Measurements from ENCODE around the gene RYR3. TPM values are rescaled to one million over a fixed set of nuclear protein-coding genes. Genes with fewer than 3 reads are reported as not detected.
A peak's percentile ranks its signal among the peaks of the same experiment; 100 is the strongest.

Gene RYR3
- total RNA-seq, 1 donor from 2014 or later: 2.2 TPM

DNA sequence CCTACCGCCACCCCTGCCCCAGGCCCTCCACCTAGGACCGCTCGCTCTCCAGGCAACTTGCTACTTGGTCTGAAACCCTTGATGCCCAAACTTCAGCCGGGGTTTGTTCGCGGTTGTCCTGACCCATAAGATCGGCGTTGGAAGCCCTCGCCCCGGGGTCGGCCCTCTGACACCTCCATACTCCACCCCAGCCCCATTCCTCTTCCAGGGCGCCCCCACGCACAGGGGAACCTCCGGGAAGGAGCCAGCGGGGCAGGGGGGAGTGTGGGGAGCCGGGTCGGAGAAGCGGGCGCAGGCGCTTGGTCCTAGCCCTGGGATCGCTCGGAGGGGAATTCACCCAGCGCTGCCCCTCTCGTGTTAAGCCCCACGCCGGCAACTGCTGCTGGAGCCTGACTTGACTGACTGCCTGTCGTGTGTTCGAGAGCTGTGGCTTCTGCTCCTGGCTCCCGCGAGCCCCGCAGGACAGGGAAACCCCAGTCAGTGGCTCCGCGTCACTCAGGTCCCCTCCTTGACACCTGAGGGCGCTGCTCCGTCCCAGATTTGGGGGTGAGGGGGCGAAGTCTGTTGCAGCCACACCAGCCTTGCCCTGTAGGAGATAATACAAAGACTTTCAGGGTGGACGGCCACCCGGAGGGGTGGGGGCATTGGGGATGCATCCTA lies 675 bp downstream of the RYR3 start:
- H3K27me3 Mint-ChIP-seq: peaks cover 82% of the 10 kb centered on the region
- no peaks in the 10 kb centered on the region for H3K9me3 Mint-ChIP-seq
- no peaks in the 10 kb centered on the region for H3K36me3 Mint-ChIP-seq
- no peaks in the 10 kb centered on the region for H3K4me1 Mint-ChIP-seq (ENCODE audit: unreplicated experiment)
- peak overlapping the region; percentile 77 for H3K4me3 Mint-ChIP-seq
- no peak overlapping the region for H3K27ac Mint-ChIP-seq
- DNase-seq (ENCODE audit: extremely low spot score, unreplicated experiment): no peak
- TF ChIP-seq, protein P1, sequence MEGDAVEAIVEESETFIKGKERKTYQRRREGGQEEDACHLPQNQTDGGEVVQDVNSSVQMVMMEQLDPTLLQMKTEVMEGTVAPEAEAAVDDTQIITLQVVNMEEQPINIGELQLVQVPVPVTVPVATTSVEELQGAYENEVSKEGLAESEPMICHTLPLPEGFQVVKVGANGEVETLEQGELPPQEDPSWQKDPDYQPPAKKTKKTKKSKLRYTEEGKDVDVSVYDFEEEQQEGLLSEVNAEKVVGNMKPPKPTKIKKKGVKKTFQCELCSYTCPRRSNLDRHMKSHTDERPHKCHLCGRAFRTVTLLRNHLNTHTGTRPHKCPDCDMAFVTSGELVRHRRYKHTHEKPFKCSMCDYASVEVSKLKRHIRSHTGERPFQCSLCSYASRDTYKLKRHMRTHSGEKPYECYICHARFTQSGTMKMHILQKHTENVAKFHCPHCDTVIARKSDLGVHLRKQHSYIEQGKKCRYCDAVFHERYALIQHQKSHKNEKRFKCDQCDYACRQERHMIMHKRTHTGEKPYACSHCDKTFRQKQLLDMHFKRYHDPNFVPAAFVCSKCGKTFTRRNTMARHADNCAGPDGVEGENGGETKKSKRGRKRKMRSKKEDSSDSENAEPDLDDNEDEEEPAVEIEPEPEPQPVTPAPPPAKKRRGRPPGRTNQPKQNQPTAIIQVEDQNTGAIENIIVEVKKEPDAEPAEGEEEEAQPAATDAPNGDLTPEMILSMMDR (conservative IDR thresholded peaks at IDR 0.05): no peak

DNA sequence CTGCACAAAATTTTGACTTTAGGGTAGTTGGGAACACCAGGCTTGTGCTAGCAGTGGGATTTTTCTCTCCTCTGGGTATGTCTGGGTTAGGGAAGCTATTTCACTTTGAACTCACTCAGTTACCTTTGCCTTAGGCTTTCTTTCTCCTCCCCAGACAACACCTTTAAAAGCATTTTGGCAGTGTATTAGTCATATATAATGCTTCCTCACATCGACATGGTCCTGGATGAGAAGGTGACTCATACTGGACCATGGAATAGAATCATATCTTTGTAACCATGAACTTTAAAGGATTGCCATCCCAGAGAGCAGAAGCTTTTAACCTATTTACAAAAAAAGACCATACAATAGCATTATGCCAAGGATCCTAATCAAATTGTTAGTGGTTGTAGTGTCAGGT lies 2.7 kb downstream of the RYR3 start:
- Mint-ChIP-seq H3K9me3 (no peaks in the 10 kb centered on the region), H3K27me3 (peaks cover 86% of the 10 kb centered on the region), H3K4me3 (no peak overlapping the region), H3K4me1 (ENCODE audit: unreplicated experiment) (no peaks in the 10 kb centered on the region), H3K27ac (no peak overlapping the region), H3K36me3 (no peaks in the 10 kb centered on the region)
- DNase-seq (ENCODE audit: extremely low spot score, unreplicated experiment): no peak
- TF ChIP-seq, protein P1 (conservative IDR thresholded peaks at IDR 0.05): no peak

DNA sequence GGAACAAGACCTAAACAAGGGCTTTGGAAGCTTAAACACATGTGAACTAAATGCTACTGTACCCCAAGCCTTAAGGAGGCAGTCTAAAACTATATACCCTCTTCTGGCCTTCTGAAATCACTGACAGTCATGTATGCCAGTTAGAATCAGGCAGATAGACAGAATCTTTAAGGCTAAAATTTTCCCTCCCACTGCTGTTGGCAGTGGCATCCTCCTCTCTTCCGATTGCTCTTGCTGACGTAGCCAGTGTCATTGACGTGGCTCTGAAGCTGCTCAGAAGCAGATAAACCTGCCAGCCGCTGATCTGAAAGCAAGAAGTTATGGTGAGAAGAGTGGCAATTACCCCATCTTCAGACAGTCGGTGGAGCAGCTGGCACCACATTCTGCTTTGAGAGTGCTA lies 3.3 kb downstream of the RYR3 start:
- Mint-ChIP-seq H3K4me1 (ENCODE audit: unreplicated experiment) (no peaks in the 10 kb centered on the region), H3K9me3 (no peaks in the 10 kb centered on the region), H3K27ac (no peak overlapping the region), H3K27me3 (peaks cover 85% of the 10 kb centered on the region), H3K4me3 (no peak overlapping the region), H3K36me3 (no peaks in the 10 kb centered on the region)
- no peak for DNase-seq (ENCODE audit: extremely low spot score, unreplicated experiment)
- TF ChIP-seq, protein P1 (conservative IDR thresholded peaks at IDR 0.05): no peak

DNA sequence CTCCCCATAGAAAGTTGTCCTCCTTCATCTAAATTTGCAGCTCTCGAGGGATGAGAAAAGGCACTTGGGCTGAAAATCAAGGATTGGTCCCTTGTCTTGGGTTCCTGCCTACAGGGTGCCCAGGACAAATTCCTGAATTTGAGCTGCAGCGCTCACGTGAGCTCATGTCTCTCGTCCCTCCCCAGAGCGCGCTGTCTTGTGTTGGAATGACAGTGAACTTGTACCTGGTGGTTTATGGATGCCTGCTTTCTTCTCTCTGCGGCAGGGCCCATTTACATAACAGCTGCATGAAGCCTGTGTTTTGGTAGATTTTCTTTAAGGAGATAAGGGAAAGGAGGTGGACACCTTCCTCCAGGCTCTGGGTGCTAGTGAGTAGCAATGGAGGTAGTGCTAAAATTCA lies 4.3 kb downstream of the RYR3 start:
- Mint-ChIP-seq H3K4me1 (ENCODE audit: unreplicated experiment) (no peaks in the 10 kb centered on the region), H3K36me3 (no peaks in the 10 kb centered on the region), H3K27me3 (peaks cover 81% of the 10 kb centered on the region), H3K27ac (no peak overlapping the region), H3K4me3 (no peak overlapping the region), H3K9me3 (no peaks in the 10 kb centered on the region)
- DNase-seq (ENCODE audit: extremely low spot score, unreplicated experiment): no peak
- TF ChIP-seq, protein P1 (conservative IDR thresholded peaks at IDR 0.05): no peak

DNA sequence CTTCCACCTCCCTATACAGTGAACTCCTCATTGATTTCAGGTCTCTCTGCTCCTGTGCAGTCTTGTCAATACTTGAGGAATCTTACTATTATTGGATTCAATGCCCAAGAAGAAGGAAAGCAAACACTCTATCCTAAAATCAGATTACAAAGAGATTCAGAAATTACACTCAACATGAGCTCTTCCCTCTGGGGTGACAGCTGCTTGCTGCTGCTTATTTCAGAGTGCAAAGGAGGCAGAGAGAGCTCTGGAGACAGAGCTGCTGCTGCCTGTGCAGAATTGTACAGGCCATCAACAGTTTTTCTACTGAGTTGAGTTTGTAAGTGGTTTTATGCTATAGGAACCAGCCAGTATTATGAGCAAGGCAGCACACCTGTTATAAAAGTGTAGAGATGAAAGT lies 7.1 kb downstream of the RYR3 start:
- Mint-ChIP-seq H3K4me3 (no peak overlapping the region), H3K27ac (no peak overlapping the region), H3K4me1 (ENCODE audit: unreplicated experiment) (no peaks in the 10 kb centered on the region), H3K27me3 (peaks cover 63% of the 10 kb centered on the region), H3K36me3 (no peaks in the 10 kb centered on the region), H3K9me3 (no peaks in the 10 kb centered on the region)
- no peak for DNase-seq (ENCODE audit: extremely low spot score, unreplicated experiment)
- TF ChIP-seq, protein P1 (conservative IDR thresholded peaks at IDR 0.05): no peak

Data from type B pancreatic cell (in vitro differentiated cells).